Measurements from ENCODE around the gene CSE1L.

DNA sequence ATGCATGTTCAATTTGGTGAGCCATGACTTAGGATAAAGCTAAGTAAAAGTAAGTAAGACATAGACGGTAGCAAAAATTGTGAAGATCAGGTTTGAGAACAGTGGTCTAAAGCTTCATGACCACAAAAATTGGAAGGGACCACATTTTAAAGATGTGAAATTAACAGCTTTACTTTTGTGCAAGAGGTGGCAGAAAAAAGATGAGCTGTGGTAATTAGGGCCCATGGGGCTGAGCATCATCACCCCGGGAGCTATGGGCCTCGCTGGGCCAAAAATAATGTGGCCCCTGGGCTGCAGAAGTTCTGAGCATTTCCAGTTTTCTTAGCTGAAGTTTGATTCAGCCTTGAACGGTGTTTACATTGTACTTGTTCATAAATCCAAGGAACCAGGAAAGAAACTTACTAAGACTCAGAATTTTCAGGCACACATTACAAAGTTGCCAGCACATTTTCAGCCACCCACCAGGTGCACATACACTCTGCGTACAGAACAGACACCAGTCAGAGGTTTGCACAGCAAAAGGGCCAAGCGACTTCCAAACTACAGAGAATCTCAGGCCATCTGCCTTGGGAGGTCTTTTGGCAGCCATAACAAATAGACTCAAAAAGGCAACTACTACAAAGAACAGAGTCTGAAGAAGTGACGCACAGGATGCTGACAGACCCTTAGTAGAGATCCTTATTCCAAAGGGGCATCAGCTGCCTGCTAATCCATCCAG is 57.7 kb downstream of the CSE1L start:
- TF ChIP-seq, protein P1, sequence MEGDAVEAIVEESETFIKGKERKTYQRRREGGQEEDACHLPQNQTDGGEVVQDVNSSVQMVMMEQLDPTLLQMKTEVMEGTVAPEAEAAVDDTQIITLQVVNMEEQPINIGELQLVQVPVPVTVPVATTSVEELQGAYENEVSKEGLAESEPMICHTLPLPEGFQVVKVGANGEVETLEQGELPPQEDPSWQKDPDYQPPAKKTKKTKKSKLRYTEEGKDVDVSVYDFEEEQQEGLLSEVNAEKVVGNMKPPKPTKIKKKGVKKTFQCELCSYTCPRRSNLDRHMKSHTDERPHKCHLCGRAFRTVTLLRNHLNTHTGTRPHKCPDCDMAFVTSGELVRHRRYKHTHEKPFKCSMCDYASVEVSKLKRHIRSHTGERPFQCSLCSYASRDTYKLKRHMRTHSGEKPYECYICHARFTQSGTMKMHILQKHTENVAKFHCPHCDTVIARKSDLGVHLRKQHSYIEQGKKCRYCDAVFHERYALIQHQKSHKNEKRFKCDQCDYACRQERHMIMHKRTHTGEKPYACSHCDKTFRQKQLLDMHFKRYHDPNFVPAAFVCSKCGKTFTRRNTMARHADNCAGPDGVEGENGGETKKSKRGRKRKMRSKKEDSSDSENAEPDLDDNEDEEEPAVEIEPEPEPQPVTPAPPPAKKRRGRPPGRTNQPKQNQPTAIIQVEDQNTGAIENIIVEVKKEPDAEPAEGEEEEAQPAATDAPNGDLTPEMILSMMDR (IDR thresholded peaks at IDR 0.05) = no peak
- TF ChIP-seq POLR2A (IDR thresholded peaks at IDR 0.05) = no peak
